GM12865 (cell line): Measurements from ENCODE around the gene DNM2.

Experiments
- DNase-seq: peaks from one replicate; pipeline ENCODE4 v3.0.0; 2010; ENCODE audit warnings: low read depth
- H3K4me3 ChIP-seq: 2 replicates; pipeline ENCODE4 v1.5.1; 2011; ENCODE audit warnings: mild to moderate bottlenecking, low read depth, low read length, control low read depth
- CTCF ChIP-seq: IDR thresholded peaks from 2 replicates; pipeline ENCODE4 v1.5.1; 2011; ENCODE audit warnings: low read length, control low read depth, low read depth, inconsistent platforms; ENCODE audit not compliant: insufficient read depth; ENCODE audit errors: missing control alignments

Gene DNM2

GRCh38 chr19:10830931-10831779, 113.3 kb downstream of the DNM2 start:
- no peak for DNase-seq
- no peak overlapping the region for H3K4me3 ChIP-seq
- TF ChIP-seq CTCF, result no peak

DNA sequence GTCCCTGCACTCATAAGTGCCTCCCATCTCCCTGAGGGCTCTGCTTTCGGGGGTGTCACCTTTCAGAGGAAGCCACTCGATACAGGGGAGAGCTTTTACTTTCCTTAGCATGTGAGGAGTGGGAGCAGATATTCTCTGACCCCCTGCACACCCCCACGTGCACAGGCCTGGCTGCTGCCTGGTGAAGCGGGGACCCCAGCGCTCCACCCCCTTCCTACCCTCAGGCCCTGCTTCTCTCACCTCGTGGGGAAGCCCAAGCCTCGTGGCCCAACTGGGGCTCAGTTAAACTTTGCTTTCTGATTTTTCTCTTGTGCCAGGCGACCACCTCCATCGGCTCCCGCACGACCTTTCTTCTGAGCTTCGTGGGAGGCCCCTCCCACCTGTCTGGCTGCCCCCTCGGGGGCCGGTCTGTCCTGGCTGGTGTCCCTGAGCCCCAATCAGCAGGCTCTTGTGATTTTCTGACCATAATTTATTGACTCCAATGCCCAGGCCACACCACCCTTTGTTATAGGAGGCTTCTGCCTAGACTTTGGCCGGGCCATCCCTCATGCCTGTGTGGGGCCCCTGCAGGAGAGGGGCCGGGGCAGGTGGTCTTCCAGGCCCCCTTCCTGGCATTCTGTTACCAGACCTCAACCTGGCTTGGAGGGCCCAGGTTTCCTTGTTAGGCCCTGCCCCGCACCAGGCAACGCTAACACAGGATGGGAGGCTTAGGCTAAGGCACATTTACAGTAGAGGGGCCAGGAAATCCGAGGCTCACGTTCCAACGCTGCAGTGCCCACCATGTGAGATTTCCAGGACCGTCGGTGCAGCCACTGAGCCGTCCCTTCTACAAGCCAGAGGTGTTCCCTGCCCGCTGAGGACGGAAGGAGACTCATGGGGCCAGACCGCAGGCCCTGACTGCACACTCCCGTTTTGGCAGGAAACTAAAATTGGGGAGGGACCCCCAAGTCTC, 114.4 kb downstream of the DNM2 start:
- TF ChIP-seq CTCF, result no peak
- no peak overlapping the region for H3K4me3 ChIP-seq
- DNase-seq, result no peak

- no peak overlapping the region for H3K4me3 ChIP-seq
- no peak for TF ChIP-seq CTCF
- DNase-seq, result no peak
These were observed 115.0 kb downstream of the DNM2 start for GRCh38 chr19:10832939-10833296.

GRCh38 chr19:10835089-10835753, 117.3 kb downstream of the DNM2 start:
- TF ChIP-seq CTCF, result no peak
- peak overlapping the region; percentile 35 for H3K4me3 ChIP-seq
- DNase-seq, result no peak

- H3K4me3 ChIP-seq, result peak within 1 kb of the TSS; percentile 80
- TF ChIP-seq CTCF, result no peak
- peak; percentile 100 for DNase-seq
These were observed 118.0 kb downstream of the DNM2 start, which contains the start of gene TMED1 for GRCh38 chr19:10835754-10836478. TMED1 (minus strand) TSS chr19:10836212; CDS start chr19:10836191, 21 bp downstream.
